HepG2 (cell line): ENCODE results near the gene BPIFB6. TPM values are rescaled to one million over a fixed set of nuclear protein-coding genes. Genes with fewer than 3 reads are reported as not detected.
A peak's percentile ranks its signal among the peaks of the same experiment; 100 is the strongest.

Experiments used
- AGO1 ChIP-seq: fragments of 200-400 bp; formaldehyde crosslinking; IDR thresholded peaks from 2 replicates; pipeline ENCODE4 v1.6.1; 2017; ENCODE audit warnings: mild to moderate bottlenecking, low read depth, low read length, moderate library complexity; ENCODE audit not compliant: poor library complexity, severe bottlenecking
- ARNT ChIP-seq: fragments of 450-650 bp; IDR thresholded peaks from 2 replicates; pipeline ENCODE4 v1.6.1; 2017
- CHD4 ChIP-seq: fragments of 200-600 bp; sonication (generic); IDR thresholded peaks from 2 replicates; pipeline ENCODE4 v1.7.0; 2017; ENCODE audit warnings: mild to moderate bottlenecking, low read length, borderline replicate concordance
- DNMT1 ChIP-seq: sonication (generic); formaldehyde crosslinking; IDR thresholded peaks from 2 replicates; pipeline ENCODE4 v1.5.1; 2020; ENCODE audit warnings: mild to moderate bottlenecking, missing genetic modification reagents
- HOXA5 ChIP-seq: sonication (generic); formaldehyde crosslinking; IDR thresholded peaks from 2 replicates; pipeline ENCODE4 v1.4.0; 2020; ENCODE audit warnings: missing genetic modification reagents
- MED13 ChIP-seq: sonication (generic); formaldehyde crosslinking; IDR thresholded peaks from 2 replicates; pipeline ENCODE4 v1.5.0; 2020; ENCODE audit warnings: missing genetic modification reagents
- RFX5 ChIP-seq: IDR thresholded peaks from 2 replicates; pipeline ENCODE4 v1.6.1; 2011; ENCODE audit warnings: low read depth, low read length, improper control_type of control experiment
- RFXANK ChIP-seq: IDR thresholded peaks from 2 replicates; pipeline ENCODE4 v1.6.1; 2016
- SMC3 ChIP-seq: IDR thresholded peaks from 2 replicates; pipeline ENCODE4 v1.6.1; 2011; ENCODE audit warnings: low read length, improper control_type of control experiment
- TAF1 ChIP-seq: sonication (generic); formaldehyde crosslinking; IDR thresholded peaks from 2 replicates; pipeline ENCODE4 v1.4.0; 2020; ENCODE audit warnings: missing genetic modification reagents
- ZKSCAN1 ChIP-seq: fragments of 150-350 bp; IDR thresholded peaks from 2 replicates; pipeline ENCODE4 v1.6.1; 2014; ENCODE audit warnings: low read length
- ZNF230 ChIP-seq: sonication (generic); formaldehyde crosslinking; IDR thresholded peaks from 2 replicates; pipeline ENCODE4 v1.4.0; 2020; ENCODE audit warnings: mild to moderate bottlenecking, missing genetic modification reagents
- ZNF724P ChIP-seq: sonication (generic); formaldehyde crosslinking; IDR thresholded peaks from 2 replicates; pipeline ENCODE4 v1.8.0; 2022; ENCODE audit warnings: missing genetic modification reagents, borderline replicate concordance
- ZNF776 ChIP-seq: sonication (generic); formaldehyde crosslinking; IDR thresholded peaks from 2 replicates; pipeline ENCODE4 v1.4.0; 2020; ENCODE audit warnings: mild to moderate bottlenecking, missing genetic modification reagents
- ZNF883 ChIP-seq: sonication (generic); formaldehyde crosslinking; IDR thresholded peaks from 2 replicates; pipeline ENCODE4 v1.5.1; 2020; ENCODE audit warnings: mild to moderate bottlenecking, missing genetic modification reagents; ENCODE audit errors: not compliant biosample characterization
- ZSCAN31 ChIP-seq: sonication (generic); formaldehyde crosslinking; IDR thresholded peaks from 2 replicates; pipeline ENCODE4 v1.5.0; 2020; ENCODE audit warnings: low read depth, mild to moderate bottlenecking, missing genetic modification reagents
- polyA plus RNA-seq, 8 experiments: library from polyadenylated mRNA; depleted of rRNA in 3 of 8; stranded (reverse) in 7 of 8; unstranded in 1 of 8; fragments of >200 nt; fragmentation: Illumina TruSeq in 4 of 8; extraction: Trizol in 4 of 8; gene quantifications; 2 replicates each; pipeline versions ENCODE4 v1.2.1 to v1.2.3, GENCODE V29; 2011 to 2016; ENCODE audit warnings: low read depth in 4 of 8, missing spikeins in 1 of 8, mixed read lengths in 1 of 8; ENCODE audit not compliant: insufficient read depth in 1 of 8
- total RNA-seq, 5 experiments: library from RNA; depleted of rRNA; stranded (reverse); fragments of >200 nt; fragmentation: Illumina TruSeq; extraction: Trizol; gene quantifications; 2 replicates each; pipeline ENCODE4 v1.2.3, GENCODE V29; 2016; ENCODE audit warnings: low read depth in 1 of 5
- TF ChIP-seq, protein P1 (sequence below): sonication (generic); formaldehyde crosslinking; IDR thresholded peaks from 2 replicates; pipeline ENCODE4 v1.9.0; 2021; ENCODE audit warnings: mild to moderate bottlenecking, missing genetic modification reagents
- TF ChIP-seq, protein P2 (sequence below): sonication (generic); IDR thresholded peaks from 2 replicates; pipeline ENCODE4 v1.6.1; 2016; ENCODE audit warnings: low read depth, borderline replicate concordance
- TF ChIP-seq, protein P3 (sequence below): sonication (generic); formaldehyde crosslinking; IDR thresholded peaks from 2 replicates; pipeline ENCODE4 v1.4.0; 2020; ENCODE audit warnings: missing genetic modification reagents; ENCODE audit errors: not compliant biosample characterization
- TF ChIP-seq, protein P4 (sequence below): sonication (generic); formaldehyde crosslinking; IDR thresholded peaks from 2 replicates; pipeline ENCODE4 v1.8.1; 2023; ENCODE audit warnings: mild to moderate bottlenecking, missing genetic modification reagents, borderline replicate concordance
- TF ChIP-seq, protein P5 (sequence below): sonication (generic); formaldehyde crosslinking; conservative IDR thresholded peaks from 2 replicates; pipeline ENCODE4 v1.5.0; 2020; ENCODE audit warnings: missing genetic modification reagents

The BPIFB6 gene
- total and polyA plus RNA-seq, 2 of the 13 experiments (the other 11 are each of a cell fraction or from before 2014, with no cell fraction given): 0.13 to 1.7 TPM

DNA sequence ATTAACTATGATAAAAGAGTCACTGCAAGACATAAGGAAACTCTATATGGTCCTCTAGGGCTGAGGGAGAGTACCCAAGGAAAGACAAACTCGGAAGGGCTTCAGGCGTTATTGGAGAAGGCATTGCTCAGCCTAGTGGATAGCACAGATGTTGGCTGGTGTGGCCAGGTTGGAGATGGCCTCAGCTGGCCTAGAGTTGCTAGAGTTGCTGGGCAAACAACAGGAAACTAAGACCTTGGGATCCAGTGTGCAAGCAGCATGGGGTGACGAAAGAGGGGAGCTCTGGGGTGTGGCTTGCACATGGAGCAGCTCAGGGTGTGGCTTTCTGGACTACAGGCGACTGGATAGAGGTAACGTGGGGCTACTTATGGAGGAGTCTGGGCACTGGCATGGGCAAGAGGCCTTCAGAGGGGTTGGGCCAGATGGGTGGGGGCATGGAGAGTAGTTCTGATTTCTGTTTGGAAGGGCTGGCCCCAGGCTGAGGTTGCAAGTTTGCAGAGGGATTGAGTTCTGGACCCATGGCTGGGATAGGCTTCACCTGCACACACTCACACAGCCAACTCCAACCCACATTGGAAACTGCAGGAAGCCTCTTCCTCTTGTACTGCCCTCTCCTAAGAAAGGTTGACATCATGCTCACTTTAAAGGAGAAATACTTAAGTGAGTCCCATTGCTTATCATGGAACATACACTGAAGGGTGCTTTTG is 5.2 kb upstream of the BPIFB6 start (continued):
- TF ChIP-seq, protein P1, sequence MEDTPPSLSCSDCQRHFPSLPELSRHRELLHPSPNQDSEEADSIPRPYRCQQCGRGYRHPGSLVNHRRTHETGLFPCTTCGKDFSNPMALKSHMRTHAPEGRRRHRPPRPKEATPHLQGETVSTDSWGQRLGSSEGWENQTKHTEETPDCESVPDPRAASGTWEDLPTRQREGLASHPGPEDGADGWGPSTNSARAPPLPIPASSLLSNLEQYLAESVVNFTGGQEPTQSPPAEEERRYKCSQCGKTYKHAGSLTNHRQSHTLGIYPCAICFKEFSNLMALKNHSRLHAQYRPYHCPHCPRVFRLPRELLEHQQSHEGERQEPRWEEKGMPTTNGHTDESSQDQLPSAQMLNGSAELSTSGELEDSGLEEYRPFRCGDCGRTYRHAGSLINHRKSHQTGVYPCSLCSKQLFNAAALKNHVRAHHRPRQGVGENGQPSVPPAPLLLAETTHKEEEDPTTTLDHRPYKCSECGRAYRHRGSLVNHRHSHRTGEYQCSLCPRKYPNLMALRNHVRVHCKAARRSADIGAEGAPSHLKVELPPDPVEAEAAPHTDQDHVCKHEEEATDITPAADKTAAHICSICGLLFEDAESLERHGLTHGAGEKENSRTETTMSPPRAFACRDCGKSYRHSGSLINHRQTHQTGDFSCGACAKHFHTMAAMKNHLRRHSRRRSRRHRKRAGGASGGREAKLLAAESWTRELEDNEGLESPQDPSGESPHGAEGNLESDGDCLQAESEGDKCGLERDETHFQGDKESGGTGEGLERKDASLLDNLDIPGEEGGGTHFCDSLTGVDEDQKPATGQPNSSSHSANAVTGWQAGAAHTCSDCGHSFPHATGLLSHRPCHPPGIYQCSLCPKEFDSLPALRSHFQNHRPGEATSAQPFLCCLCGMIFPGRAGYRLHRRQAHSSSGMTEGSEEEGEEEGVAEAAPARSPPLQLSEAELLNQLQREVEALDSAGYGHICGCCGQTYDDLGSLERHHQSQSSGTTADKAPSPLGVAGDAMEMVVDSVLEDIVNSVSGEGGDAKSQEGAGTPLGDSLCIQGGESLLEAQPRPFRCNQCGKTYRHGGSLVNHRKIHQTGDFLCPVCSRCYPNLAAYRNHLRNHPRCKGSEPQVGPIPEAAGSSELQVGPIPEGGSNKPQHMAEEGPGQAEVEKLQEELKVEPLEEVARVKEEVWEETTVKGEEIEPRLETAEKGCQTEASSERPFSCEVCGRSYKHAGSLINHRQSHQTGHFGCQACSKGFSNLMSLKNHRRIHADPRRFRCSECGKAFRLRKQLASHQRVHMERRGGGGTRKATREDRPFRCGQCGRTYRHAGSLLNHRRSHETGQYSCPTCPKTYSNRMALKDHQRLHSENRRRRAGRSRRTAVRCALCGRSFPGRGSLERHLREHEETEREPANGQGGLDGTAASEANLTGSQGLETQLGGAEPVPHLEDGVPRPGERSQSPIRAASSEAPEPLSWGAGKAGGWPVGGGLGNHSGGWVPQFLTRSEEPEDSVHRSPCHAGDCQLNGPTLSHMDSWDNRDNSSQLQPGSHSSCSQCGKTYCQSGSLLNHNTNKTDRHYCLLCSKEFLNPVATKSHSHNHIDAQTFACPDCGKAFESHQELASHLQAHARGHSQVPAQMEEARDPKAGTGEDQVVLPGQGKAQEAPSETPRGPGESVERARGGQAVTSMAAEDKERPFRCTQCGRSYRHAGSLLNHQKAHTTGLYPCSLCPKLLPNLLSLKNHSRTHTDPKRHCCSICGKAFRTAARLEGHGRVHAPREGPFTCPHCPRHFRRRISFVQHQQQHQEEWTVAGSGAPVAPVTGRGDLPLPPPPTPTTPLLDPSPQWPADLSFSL: peak; percentile 50; the same call in 1 of the 2 replicates
- TF ChIP-seq, protein P2, sequence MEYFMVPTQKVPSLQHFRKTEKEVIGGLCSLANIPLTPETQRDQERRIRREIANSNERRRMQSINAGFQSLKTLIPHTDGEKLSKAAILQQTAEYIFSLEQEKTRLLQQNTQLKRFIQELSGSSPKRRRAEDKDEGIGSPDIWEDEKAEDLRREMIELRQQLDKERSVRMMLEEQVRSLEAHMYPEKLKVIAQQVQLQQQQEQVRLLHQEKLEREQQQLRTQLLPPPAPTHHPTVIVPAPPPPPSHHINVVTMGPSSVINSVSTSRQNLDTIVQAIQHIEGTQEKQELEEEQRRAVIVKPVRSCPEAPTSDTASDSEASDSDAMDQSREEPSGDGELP: peak; percentile 45; the same call in 1 of the 2 replicates
- TF ChIP-seq ZSCAN31 (CRISPR knock-in tag) (no peak; the same call in 1 of the 2 replicates), ZNF724P (CRISPR knock-in tag) (no peak), AGO1 (peak; percentile 96), RFX5 (0 out of 2 replicates have a peak, but pooled peaks have one; percentile 38), DNMT1 (CRISPR knock-in tag) (peak; percentile 76; the same call in 1 of the 2 replicates), RFXANK (CRISPR knock-in tag) (no peak), CHD4 (no peak), ZNF230 (CRISPR knock-in tag) (no peak; the same call in 1 of the 2 replicates), HOXA5 (CRISPR knock-in tag) (no peak), TAF1 (no peak), ZNF883 (CRISPR knock-in tag) (no peak), ZKSCAN1 (no peak), SMC3 (peak; percentile 18; the same call in 1 of the 2 replicates), ZNF776 (CRISPR knock-in tag) (no peak), MED13 (CRISPR knock-in tag) (no peak), ARNT (no peak)
- TF ChIP-seq, protein P3, sequence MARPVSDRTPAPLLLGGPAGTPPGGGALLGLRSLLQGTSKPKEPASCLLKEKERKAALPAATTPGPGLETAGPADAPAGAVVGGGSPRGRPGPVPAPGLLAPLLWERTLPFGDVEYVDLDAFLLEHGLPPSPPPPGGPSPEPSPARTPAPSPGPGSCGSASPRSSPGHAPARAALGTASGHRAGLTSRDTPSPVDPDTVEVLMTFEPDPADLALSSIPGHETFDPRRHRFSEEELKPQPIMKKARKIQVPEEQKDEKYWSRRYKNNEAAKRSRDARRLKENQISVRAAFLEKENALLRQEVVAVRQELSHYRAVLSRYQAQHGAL (CRISPR knock-in tag): no peak
- TF ChIP-seq, protein P4, sequence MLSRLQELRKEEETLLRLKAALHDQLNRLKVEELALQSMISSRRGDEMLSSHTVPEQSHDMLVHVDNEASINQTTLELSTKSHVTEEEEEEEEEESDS (CRISPR knock-in tag): peak; percentile 79; the same call in 1 of the 2 replicates
- TF ChIP-seq, protein P5, sequence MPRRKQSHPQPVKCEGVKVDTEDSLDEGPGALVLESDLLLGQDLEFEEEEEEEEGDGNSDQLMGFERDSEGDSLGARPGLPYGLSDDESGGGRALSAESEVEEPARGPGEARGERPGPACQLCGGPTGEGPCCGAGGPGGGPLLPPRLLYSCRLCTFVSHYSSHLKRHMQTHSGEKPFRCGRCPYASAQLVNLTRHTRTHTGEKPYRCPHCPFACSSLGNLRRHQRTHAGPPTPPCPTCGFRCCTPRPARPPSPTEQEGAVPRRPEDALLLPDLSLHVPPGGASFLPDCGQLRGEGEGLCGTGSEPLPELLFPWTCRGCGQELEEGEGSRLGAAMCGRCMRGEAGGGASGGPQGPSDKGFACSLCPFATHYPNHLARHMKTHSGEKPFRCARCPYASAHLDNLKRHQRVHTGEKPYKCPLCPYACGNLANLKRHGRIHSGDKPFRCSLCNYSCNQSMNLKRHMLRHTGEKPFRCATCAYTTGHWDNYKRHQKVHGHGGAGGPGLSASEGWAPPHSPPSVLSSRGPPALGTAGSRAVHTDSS (CRISPR knock-in tag): no peak
